ENCODE results near the gene PPP2CA. TPM values are rescaled to one million over a fixed set of nuclear protein-coding genes. Genes with fewer than 3 reads are reported as not detected.

PPP2CA gene
- total and polyA plus RNA-seq, 2 experiments from 2014 or later: 195 to 249 TPM

GRCh38 chr5:134174841-134175839 lies 50.7 kb downstream of the PPP2CA start:
- Histone ChIP-seq H2AFZ (no peak overlapping the region), H3K9me3 (ENCODE audit: low read depth) (no peaks in the 10 kb centered on the region), H3K9me2 (replicated peaks; ENCODE audit: insufficient read depth) (no peaks in the 10 kb centered on the region), H3K27ac (peak overlapping the region; percentile 100), H3K4me3 (peak overlapping the region; percentile 100), H3K4me1 (ENCODE audit: insufficient read depth) (peaks cover 26% of the 10 kb centered on the region), H3K79me2 (peaks cover 67% of the 10 kb centered on the region), H3K36me3 (replicated peaks; ENCODE audit: insufficient read depth, low read depth) (peaks cover 3% of the 10 kb centered on the region), H4K20me1 (ENCODE audit: insufficient read depth, poor library complexity, severe bottlenecking) (peaks cover 60% of the 10 kb centered on the region), H3K27me3 (no peaks in the 10 kb centered on the region), H3K4me2 (peak overlapping the region; percentile 95)
- TF ChIP-seq, protein P1, sequence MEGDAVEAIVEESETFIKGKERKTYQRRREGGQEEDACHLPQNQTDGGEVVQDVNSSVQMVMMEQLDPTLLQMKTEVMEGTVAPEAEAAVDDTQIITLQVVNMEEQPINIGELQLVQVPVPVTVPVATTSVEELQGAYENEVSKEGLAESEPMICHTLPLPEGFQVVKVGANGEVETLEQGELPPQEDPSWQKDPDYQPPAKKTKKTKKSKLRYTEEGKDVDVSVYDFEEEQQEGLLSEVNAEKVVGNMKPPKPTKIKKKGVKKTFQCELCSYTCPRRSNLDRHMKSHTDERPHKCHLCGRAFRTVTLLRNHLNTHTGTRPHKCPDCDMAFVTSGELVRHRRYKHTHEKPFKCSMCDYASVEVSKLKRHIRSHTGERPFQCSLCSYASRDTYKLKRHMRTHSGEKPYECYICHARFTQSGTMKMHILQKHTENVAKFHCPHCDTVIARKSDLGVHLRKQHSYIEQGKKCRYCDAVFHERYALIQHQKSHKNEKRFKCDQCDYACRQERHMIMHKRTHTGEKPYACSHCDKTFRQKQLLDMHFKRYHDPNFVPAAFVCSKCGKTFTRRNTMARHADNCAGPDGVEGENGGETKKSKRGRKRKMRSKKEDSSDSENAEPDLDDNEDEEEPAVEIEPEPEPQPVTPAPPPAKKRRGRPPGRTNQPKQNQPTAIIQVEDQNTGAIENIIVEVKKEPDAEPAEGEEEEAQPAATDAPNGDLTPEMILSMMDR (IDR thresholded peaks at IDR 0.05; ENCODE audit: poor library complexity): no peak
- no peak for TF ChIP-seq EZH2phosphoT487 (IDR thresholded peaks at IDR 0.05; ENCODE audit: low read depth, severe bottlenecking, unreplicated experiment)
- TF ChIP-seq EZH2 (IDR thresholded peaks at IDR 0.05; ENCODE audit: borderline replicate concordance): no peak
- WGBS (ENCODE audit: low lambda C conversion rate, missing lambda C conversion rate): 22% methylated on average over 10 of the region's 10 CpGs
- no peak for DNase-seq (ENCODE audit: low spot score)

- TF ChIP-seq EZH2phosphoT487 (IDR thresholded peaks at IDR 0.05; ENCODE audit: low read depth, severe bottlenecking, unreplicated experiment) (no peak), EZH2 (IDR thresholded peaks at IDR 0.05; ENCODE audit: borderline replicate concordance) (no peak)
- TF ChIP-seq, protein P1 (IDR thresholded peaks at IDR 0.05; ENCODE audit: poor library complexity): no peak
- peaks cover 96% of the 10 kb centered on the region for H3K79me2 ChIP-seq
Observed at GRCh38 chr5:134171972-134172371, 53.9 kb downstream of the PPP2CA start.

GRCh38 chr5:134162592-134162991 lies 63.3 kb downstream of the PPP2CA start:
- Histone ChIP-seq H2AFZ (no peak overlapping the region), H3K4me1 (ENCODE audit: insufficient read depth) (no peaks in the 10 kb centered on the region), H3K4me3 (no peak overlapping the region), H4K20me1 (ENCODE audit: insufficient read depth, poor library complexity, severe bottlenecking) (peaks cover 18% of the 10 kb centered on the region), H3K9me3 (ENCODE audit: low read depth) (peaks cover 10% of the 10 kb centered on the region), H3K27ac (no peak overlapping the region), H3K27me3 (no peaks in the 10 kb centered on the region), H3K9me2 (replicated peaks; ENCODE audit: insufficient read depth) (no peaks in the 10 kb centered on the region), H3K4me2 (no peak overlapping the region), H3K36me3 (replicated peaks; ENCODE audit: insufficient read depth, low read depth) (peaks cover 18% of the 10 kb centered on the region), H3K79me2 (peaks cover 78% of the 10 kb centered on the region)
- no peak for DNase-seq (ENCODE audit: low spot score)
- WGBS (ENCODE audit: low lambda C conversion rate, missing lambda C conversion rate): 97% methylated on average over 5 of the region's 5 CpGs
- TF ChIP-seq EZH2 (IDR thresholded peaks at IDR 0.05; ENCODE audit: borderline replicate concordance) (no peak), EZH2phosphoT487 (IDR thresholded peaks at IDR 0.05; ENCODE audit: low read depth, severe bottlenecking, unreplicated experiment) (no peak)
- TF ChIP-seq, protein P1 (IDR thresholded peaks at IDR 0.05; ENCODE audit: poor library complexity): no peak

More at GRCh38 chr5:134171972-134172371, 53.9 kb downstream of the PPP2CA start:
- Histone ChIP-seq H3K9me3 (ENCODE audit: low read depth) (no peaks in the 10 kb centered on the region), H3K4me1 (ENCODE audit: insufficient read depth) (peaks cover 16% of the 10 kb centered on the region), H3K36me3 (replicated peaks; ENCODE audit: insufficient read depth, low read depth) (peaks cover 3% of the 10 kb centered on the region), H2AFZ (no peak overlapping the region), H3K4me2 (no peak overlapping the region), H3K27ac (no peak overlapping the region), H3K9me2 (replicated peaks; ENCODE audit: insufficient read depth) (no peaks in the 10 kb centered on the region), H3K27me3 (no peaks in the 10 kb centered on the region), H3K4me3 (no peak overlapping the region), H4K20me1 (ENCODE audit: insufficient read depth, poor library complexity, severe bottlenecking) (peaks cover 88% of the 10 kb centered on the region)
- WGBS (ENCODE audit: low lambda C conversion rate, missing lambda C conversion rate): 97% methylated on average over 4 of the region's 4 CpGs
- DNase-seq (ENCODE audit: low spot score): no peak

All from hepatocyte (in vitro differentiated cells).